GM12892 (cell line): ENCODE measurements around the gene EGLN1.

Experiments used
- POLR2A ChIP-seq: IDR thresholded peaks from 2 replicates; pipeline ENCODE4 v1.6.1; 2011; ENCODE audit warnings: low read depth, low read length, control low read depth
- POLR2AphosphoS5 ChIP-seq: IDR thresholded peaks from 2 replicates; pipeline ENCODE4 v1.6.1; 2011; ENCODE audit warnings: low read depth, low read length, control low read depth
- TAF1 ChIP-seq: IDR thresholded peaks from 2 replicates; pipeline ENCODE4 v1.6.1; 2011; ENCODE audit warnings: low read depth, mild to moderate bottlenecking, control low read depth, low read length, borderline replicate concordance

DNA sequence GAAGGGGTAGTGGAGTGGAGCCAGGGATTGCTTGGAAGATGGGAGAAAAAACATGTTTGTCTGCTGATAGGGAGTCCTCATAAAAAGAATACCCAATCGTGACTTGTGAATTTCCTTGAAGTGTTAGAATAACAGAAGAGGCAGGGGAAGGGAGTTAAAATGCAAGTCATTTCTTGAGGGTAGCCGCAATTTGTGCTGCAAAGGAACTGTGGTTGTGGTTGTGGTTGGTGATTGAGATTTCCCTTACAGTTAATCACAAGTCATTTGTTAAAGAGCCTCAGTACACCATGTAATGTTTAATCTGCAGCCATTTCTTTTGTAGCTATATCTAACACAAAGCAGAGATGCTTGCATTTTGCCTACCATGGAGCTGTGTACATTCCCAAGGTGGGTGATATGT is 38.5 kb upstream of the EGLN1 start:
- TF ChIP-seq POLR2A (no peak), POLR2AphosphoS5 (no peak), TAF1 (no peak)
